Transverse colon (tissue), 3 donors: ENCODE results near the gene SEC22A.
"Not testable (repeated sequence)": the region's sequence is repeated elsewhere in the genome, so short reads cannot be mapped to it uniquely, and the experiment has no call there.

ENCODE experiments used
- CTCF ChIP-seq, 5 experiments: fragments of 200-600 bp in 3 of 5; fragments of 450-650 bp in 2 of 5; sonication (generic) in 3 of 5; IDR thresholded peaks; 1 replicate in 2 of 5; 2 replicates in 3 of 5; pipeline ENCODE4 v1.5.1; 2016 to 2017; ENCODE audit warnings: antibody characterized with exemption in 5 of 5, inconsistent platforms in 3 of 5, mild to moderate bottlenecking in 2 of 5, moderate library complexity in 1 of 5
- POLR2A ChIP-seq: fragments of 450-650 bp; IDR thresholded peaks from one replicate; pipeline ENCODE4 v1.6.1; 2016; ENCODE audit warnings: antibody characterized with exemption, mild to moderate bottlenecking, moderate library complexity

GRCh38 chr3:123221369-123221768 is 19.6 kb downstream of the SEC22A start:
- TF ChIP-seq CTCF (IDR thresholded peaks at IDR 0.05); POLR2A: not testable (repeated sequence)
